GM12874 (cell line): ENCODE measurements around the gene CHKA.

Source experiments
- CTCF ChIP-seq: IDR thresholded peaks from 2 replicates; pipeline ENCODE4 v1.5.1; 2011; ENCODE audit warnings: low read depth, mild to moderate bottlenecking, control low read depth, low read length, moderate library complexity; ENCODE audit not compliant: insufficient read depth

CHKA gene

DNA sequence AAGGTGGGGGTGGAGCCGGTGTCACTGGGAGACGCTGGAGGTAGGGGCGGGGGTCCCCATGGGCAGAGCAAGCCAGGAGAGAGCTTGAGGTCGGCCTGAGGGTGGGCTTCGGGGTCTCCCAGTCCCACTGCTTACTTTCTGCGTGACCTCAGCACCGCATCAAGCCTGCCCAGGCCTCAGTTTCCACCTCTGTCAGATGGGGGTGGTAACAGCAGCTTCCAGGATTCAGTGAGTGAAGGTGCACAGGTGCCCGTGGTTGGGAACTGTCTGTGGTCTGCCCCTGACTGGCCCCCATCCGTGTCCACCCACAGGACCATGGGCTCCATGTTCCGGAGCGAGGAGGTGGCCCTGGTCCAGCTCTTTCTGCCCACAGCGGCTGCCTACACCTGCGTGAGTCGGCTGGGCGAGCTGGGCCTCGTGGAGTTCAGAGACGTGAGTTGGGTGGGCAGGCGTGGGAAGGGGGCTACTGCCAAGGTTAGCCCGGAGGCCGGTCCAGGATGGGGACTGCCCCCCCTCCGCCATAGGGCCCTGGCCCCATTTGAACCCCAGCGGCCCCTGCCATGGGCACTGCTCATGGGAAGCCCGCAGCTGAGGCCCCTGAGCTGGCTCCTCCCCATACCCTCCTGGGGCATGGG, 80.1 kb downstream of the CHKA start:
- no peak for TF ChIP-seq CTCF

DNA sequence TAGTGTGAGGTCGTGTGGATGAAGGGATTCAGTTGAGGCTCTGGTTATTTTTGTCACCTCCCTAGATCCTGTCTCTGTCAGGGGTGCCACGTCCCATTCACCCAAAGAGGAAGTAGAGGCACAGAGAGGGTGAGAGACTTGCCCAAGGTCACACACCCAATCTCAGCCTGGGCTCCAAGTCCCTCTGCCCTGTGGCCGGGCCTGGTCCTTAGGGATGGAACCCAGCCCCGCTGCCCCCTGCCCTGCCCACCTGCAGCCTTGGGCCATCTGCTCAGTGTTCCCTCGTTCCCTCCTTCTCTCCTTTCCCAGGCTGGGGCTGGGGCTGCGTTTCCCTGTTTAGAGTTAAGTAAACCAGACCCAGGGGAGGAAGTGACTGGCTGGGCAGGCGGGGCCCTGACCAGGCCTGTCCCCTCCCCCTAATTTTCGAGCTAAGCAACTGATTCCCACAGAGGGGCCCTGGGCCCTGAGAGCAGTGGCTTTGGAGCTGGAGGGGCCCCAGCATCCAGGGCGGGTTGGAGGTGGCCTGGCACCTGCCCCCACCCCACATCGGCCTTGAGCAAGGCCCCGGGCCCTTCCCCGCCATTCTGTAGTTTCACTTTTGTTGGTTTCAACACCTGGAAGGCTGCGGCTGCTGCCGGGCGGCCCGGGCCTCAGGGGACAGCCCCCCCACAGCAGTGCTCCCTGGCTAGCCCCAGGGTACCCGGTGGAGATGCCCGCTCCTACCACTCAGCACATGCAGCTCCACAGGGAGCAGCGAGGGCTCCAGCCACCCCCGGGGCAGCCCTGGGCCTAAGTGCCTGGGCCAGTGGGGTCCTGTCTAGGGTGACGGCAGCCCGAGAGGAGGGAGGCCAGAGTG, 80.9 kb downstream of the CHKA start:
- TF ChIP-seq CTCF, result no peak

DNA sequence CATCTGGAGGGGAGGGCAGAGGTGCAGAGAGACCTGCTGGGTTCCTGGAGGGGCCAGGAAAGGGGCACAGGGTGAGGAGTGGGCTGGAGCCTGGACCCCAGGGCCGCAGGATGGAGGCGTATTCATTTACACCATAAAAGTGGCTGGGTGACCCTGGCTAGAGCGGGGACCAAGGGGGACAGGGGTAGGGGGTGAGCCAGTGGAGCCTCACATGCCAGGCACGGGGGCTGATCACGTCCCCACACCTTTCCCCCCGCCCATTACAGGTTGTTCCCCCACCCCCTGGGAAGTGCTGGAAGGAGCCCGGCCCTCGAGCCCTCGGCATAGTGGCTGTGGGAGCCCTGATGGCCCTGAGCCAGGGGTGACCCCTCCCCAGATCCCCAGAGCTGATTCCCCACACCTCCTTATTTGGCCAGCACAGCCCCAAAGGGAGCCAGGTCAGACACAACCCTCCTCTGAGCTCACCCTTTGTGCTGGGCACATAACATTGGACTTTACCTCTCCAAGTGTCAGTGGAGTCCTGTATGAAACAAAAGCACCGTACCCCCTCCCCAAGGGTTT, 81.6 kb downstream of the CHKA start:
- 0 out of 2 replicates have a peak, but pooled peaks have one; percentile 2 for TF ChIP-seq CTCF

DNA sequence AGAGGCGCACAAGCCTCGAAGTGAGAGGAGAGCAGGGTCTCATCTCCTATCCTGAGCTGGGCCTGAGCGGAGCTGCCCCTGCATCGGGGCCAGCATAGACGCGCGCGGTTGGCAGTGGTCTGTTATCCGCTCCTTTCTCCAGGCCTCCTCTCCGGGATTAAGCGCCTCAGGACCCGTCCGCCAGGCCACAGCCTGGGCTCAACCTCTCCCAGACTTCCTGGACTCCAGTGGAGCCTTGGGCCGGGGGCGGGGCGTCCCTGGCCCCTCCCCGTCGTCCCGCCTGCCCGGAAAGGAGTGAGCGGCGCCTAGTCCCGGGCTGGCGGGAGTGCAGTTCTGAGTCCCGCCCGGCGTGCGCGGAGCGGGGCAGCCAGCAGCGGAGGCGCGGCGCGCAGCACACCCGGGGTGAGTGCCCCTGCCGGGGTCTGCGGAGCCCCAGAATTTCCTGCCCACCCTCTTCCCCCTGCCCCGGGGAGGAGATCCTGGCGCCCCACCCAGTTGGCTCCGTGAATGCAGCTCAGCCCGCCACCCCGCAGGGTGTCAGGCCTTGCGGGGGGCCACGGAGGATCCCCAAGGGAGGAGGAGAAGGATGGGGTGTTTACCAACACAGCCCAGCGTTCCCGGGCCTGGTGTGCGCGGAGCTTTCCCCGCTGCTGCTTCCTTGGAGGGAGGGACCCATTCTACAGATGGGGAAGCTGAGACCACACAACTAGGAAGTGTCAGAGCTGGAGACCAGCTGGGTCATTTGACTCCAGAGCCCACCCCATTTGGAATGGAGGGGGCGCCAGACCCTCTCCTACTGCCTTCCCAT, 82.3 kb downstream of the CHKA start, which contains the start of gene TCIRG1:
TCIRG1 (plus strand) TSS at position 308 of the 808 bp plus-strand sequence. CDS start 2,247 bp downstream, outside the sequence.
- TF ChIP-seq CTCF, result no peak

- TF ChIP-seq CTCF, result no peak
These were observed 82.9 kb downstream of the CHKA start for GRCh38 chr11:68038226-68038717.

DNA sequence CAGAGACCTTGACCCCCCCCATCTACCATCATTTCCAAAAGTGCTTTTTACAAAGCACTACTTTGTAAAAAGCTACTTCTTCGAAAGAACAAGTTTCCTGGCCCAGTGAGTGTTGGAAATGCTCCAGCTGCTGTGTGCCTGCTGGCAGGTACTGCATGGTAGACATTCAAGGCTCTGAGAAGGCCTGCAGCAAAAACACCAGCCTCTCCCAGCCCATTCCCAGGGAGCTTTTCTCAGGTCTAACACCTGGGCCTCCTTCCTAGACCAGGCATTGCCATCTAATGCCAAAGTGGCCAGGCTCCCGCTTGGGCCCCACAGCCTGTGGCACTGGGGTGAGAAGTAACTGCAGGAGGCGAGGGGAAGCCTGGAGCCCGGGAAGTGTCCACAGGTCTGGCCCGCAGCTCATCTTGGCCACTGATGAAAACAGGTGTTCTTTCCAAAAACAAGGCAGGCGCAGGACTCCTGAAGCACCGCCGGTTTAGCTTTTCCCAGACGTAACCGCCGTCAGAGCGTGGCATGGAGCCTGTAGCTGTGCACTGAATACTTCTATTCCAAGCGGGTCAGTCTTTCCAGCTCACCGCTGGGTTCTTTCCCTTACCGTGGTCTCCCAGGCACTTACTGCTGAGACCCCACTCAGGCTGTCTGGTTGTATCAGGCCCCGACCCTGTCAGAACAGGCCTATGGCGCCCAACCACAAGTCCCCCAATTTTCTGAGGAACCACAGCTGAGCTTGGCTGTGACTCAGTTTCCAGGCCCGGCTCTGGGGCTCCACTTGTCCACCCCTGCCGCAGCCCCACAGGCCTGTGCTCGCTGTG, 83.6 kb downstream of the CHKA start:
- TF ChIP-seq CTCF, result no peak
